Thyroid gland (tissue), 4 donors: ENCODE results near the gene WASF2. TPM values are rescaled to one million over a fixed set of nuclear protein-coding genes. Genes with fewer than 3 reads are reported as not detected.
"Not testable (repeated sequence)": the region's sequence is repeated elsewhere in the genome, so short reads cannot be mapped to it uniquely, and the experiment has no call there.

Experiments
- DNase-seq, 2 donors: peaks; one replicate each; pipeline ENCODE4 v3.0.0-alpha.2; 2019
- H3K27ac ChIP-seq, 3 donors: fragments of 200-600 bp; sonication (generic); 1 replicate in 2 of 3; 2 replicates in 1 of 3; pipeline ENCODE4 v1.5.1; 2016 to 2019; ENCODE audit warnings: mild to moderate bottlenecking in 1 of 3, moderate library complexity in 1 of 3
- H3K27me3 ChIP-seq: fragments of 200-600 bp; sonication (generic); one replicate; pipeline ENCODE4 v1.5.1; 2019
- H3K36me3 ChIP-seq, 2 donors: fragments of 200-600 bp; sonication (generic); one replicate each; pipeline ENCODE4 v1.5.1; 2016 to 2019
- H3K4me1 ChIP-seq, 2 donors: fragments of 200-600 bp; sonication (generic); one replicate each; pipeline ENCODE4 v1.5.1; 2017 to 2019
- H3K4me3 ChIP-seq, 3 donors: fragments of 200-600 bp; sonication (generic); replicated peaks in 1 of 3; 1 replicate in 2 of 3; 2 replicates in 1 of 3; pipeline ENCODE4 v1.5.1; 2016; ENCODE audit warnings: mild to moderate bottlenecking in 1 of 3
- H3K9me3 ChIP-seq: fragments of 200-600 bp; sonication (generic); one replicate; pipeline ENCODE4 v1.5.1; 2017
- POLR2A ChIP-seq, 2 donors: fragments of 450-650 bp; IDR thresholded peaks; one replicate each; pipeline ENCODE4 v1.6.1; 2017; ENCODE audit warnings: antibody characterized with exemption in 2 of 2, mild to moderate bottlenecking in 2 of 2, moderate library complexity in 1 of 2
- WGBS, 2 donors: methylation state at CpG; one replicate each; pipeline ENCODE4 v1.1.5; 2017; 5-methylcytosine and 5-hydroxymethylcytosine counted together
- intact Hi-C: fragments of 100-400 bp; cut with DNase I; formaldehyde crosslinking; loops from one replicate; pipeline ENCODE4 v1.15.1; 2023
- total RNA-seq, 4 donors: library from RNA; depleted of rRNA; stranded (reverse); fragments of >200 nt; gene quantifications; one replicate each; pipeline ENCODE4 v1.2.3, GENCODE V29; 2016
- TF ChIP-seq, protein P1 (sequence below), 6 experiments: fragments of 200-600 bp in 3 of 6; fragments of 450-650 bp in 3 of 6; sonication (generic) in 3 of 6; IDR thresholded peaks; one replicate each; pipeline ENCODE4 v1.5.1; 2016 to 2019; ENCODE audit warnings: antibody characterized with exemption in 6 of 6, mild to moderate bottlenecking in 2 of 6, inconsistent platforms in 1 of 6, moderate library complexity in 1 of 6

Gene WASF2
- total RNA-seq = 10 to 100 TPM; 38.3 to 47.7 (median 46.7) TPM

DNA sequence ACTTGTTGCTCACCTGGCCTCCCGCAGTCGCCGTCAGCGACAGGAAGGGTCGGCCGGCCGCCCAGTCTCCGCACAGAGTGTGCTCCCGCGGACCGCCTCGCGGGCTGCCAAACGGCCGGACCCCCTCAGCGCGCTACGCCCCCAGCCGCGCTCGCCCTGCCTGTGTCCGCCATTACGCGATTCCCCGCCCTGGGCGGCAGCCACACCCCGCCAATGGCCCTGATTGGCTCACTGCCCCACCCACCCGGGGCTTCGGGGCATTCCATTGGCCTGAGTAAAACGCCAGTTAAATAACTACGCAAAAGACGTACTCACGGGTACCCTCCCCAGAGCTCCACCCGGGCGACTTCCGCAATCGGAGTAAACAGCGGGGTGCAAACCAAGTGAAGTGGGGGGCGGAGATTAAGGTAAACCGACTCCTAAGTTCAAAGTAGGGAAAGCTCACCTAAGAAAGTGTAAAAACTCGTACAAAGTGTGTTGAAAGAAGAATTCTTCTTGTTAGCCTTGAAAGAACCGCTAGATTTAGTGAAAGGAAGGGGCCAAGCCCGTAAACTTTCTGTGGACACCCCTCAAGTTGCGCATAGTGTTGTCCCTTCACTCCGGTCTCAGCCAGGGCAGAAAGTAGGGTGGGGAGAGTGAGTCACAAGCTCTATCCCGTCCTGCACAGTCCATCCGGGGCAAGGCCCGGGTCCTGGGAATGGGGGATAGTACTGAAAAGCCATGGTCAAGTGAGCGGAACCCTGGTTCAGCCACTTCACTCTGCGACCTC lies at the start of gene WASF2:
Gene WASF2, minus strand, starts transcription at position 195 of the 769 bp plus-strand sequence. CDS start 61,277 bp downstream, outside the sequence.
- H3K27me3 ChIP-seq = no peaks in the 10 kb centered on the region
- H3K9me3 ChIP-seq = no peaks in the 10 kb centered on the region
- peak within 1 kb of the TSS; percentile 54 to 95 (median 88) for H3K4me3 ChIP-seq
- intact Hi-C loops = loop anchor here (10.0 kb wide), 1 partner anchor 65 kb away; no protein-coding TSS in a partner anchor
- H3K36me3 ChIP-seq = no peaks in the 10 kb centered on the region
- peak; percentile 85 to 96 for TF ChIP-seq POLR2A (IDR thresholded peaks at IDR 0.05)
- TF ChIP-seq, protein P1, sequence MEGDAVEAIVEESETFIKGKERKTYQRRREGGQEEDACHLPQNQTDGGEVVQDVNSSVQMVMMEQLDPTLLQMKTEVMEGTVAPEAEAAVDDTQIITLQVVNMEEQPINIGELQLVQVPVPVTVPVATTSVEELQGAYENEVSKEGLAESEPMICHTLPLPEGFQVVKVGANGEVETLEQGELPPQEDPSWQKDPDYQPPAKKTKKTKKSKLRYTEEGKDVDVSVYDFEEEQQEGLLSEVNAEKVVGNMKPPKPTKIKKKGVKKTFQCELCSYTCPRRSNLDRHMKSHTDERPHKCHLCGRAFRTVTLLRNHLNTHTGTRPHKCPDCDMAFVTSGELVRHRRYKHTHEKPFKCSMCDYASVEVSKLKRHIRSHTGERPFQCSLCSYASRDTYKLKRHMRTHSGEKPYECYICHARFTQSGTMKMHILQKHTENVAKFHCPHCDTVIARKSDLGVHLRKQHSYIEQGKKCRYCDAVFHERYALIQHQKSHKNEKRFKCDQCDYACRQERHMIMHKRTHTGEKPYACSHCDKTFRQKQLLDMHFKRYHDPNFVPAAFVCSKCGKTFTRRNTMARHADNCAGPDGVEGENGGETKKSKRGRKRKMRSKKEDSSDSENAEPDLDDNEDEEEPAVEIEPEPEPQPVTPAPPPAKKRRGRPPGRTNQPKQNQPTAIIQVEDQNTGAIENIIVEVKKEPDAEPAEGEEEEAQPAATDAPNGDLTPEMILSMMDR (IDR thresholded peaks at IDR 0.05) = peak in 2 of 6 experiments; percentile 24 to 26
- peak within 1 kb of the TSS; percentile 95 to 99 (median 98) for H3K27ac ChIP-seq
- WGBS, 2 donors = 0 to 2% methylated on average over 29 to 30 of the region's 50 CpGs
- peak; percentile 97 to 98 for DNase-seq
- peaks cover 18 to 41% of the 10 kb centered on the region in 2 donors for H3K4me1 ChIP-seq

DNA sequence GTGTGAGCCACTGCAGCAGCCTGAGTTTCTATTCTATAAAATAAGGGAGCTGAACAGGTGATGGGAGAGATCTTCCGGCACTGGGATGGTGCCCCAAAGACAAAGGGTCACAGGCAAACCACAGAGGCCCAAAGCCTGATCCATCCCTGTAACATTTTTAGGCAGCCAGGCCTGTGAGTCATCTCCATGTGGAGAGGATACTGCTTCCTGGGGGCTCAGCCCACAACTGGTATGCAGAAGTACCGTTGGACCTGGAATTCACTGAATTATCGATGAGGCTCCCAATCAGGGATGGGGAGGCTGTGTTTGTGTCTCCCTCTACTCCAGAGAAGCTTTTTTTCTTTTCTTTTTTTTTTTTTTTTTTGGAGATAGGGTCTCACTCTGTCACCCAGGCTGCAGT lies 48.8 kb upstream of the WASF2 start:
- intact Hi-C loops = no loop called here
- H3K27ac ChIP-seq = peak overlapping the region; percentile 90 to 95 (median 92)
- 61 to 74% methylated on average over 3 of the region's 3 CpGs for WGBS, 2 donors
- no peaks in the 10 kb centered on the region for H3K27me3 ChIP-seq
- H3K36me3 ChIP-seq = peaks cover 0 to 2% of the 10 kb centered on the region in 2 donors
- DNase-seq = no peak
- peaks cover 58 to 84% of the 10 kb centered on the region in 2 donors for H3K4me1 ChIP-seq
- no peak overlapping the region for H3K4me3 ChIP-seq
- no peaks in the 10 kb centered on the region for H3K9me3 ChIP-seq
- TF ChIP-seq, protein P1 (IDR thresholded peaks at IDR 0.05) = no peak
- no peak for TF ChIP-seq POLR2A (IDR thresholded peaks at IDR 0.05)

DNA sequence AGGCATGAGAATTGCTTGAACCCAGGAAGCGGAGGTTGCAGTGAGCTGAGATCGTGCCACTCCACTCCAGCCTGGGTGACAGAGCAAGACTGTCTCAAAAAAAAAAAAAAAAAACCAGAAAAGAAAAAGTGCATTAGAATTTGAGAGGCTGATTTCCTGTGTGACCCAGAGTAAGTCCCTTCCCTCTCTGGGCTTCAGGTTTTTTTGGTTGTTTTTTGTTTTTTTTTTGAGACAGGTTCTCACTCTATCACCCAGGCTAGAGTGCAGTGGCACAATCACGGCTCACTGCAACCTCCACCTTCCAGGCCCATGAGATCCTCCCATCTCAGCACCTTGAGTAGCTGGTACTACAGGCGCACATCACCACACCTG lies 48.3 kb upstream of the WASF2 start:
- 82 to 89% methylated on average over 4 of the region's 4 CpGs for WGBS, 2 donors
- intact Hi-C loops, H3K4me3 ChIP-seq, DNase-seq, H3K36me3 ChIP-seq, H3K9me3 ChIP-seq, H3K27me3 ChIP-seq: not testable (repeated sequence)
- Histone ChIP-seq H3K4me1 (peaks cover 53 to 79% of the 10 kb centered on the region in 2 donors), H3K27ac (peak overlapping the region; percentile 90 to 95 (median 92))

- intact Hi-C loops = no loop called here
- Histone ChIP-seq H3K4me1 (peaks cover 42 to 63% of the 10 kb centered on the region in 2 donors), H3K27me3 (no peaks in the 10 kb centered on the region), H3K36me3 (peaks cover 0 to 6% of the 10 kb centered on the region in 2 donors), H3K4me3 (peak overlapping the region in 1 of 3 donors; percentile 0), H3K9me3 (no peaks in the 10 kb centered on the region), H3K27ac (peak overlapping the region; percentile 90 to 95 (median 92))
- TF ChIP-seq, protein P1 (IDR thresholded peaks at IDR 0.05) = peak in 1 of 6 experiments; percentile 2
- TF ChIP-seq POLR2A (IDR thresholded peaks at IDR 0.05) = peak in 1 of 2 donors; percentile 47
- DNase-seq = peak; percentile 93 to 94
- WGBS, 2 donors = 12 to 14% methylated on average over 5 to 11 of the region's 11 CpGs
These were observed 46.8 kb upstream of the WASF2 start for GRCh38 chr1:27536767-27537166.

DNA sequence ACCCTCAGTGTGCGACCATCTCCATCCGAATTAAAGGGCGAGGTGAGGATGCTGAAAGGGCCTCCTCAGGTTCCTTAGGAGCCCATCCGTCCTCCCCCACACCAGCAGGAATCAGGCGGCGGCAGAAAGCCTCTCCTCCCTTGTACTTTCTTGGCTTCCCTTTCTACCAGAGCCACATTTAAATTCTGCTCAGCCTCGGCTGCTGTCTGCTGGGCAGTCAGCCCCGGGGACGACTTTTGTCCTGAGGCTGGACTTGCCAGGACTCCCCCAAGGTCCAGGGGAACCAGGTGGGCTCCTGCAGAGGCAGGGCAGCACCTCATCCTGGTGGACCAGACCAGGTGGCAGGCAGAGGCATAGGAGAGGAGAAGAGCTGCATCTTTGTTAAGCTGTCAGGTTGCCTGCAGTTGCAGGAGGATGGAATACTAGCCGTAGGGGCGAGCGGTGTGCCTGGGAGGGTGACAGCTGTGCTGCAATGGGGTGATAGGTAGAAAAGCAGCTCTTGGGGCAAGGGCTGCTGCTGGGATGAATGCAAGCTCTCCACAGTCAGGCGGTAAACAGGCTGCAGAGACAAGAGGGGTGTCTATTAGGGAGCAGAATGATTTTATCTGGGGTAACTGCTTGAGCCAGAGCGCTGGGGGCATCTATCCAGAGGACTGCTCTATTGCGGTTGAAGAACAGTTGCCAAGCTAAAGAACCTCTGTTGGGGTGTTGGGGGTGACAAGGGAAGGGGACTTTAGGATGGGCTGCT lies 46.2 kb upstream of the WASF2 start:
- no peak for DNase-seq
- Histone ChIP-seq H3K4me3 (no peak overlapping the region), H3K9me3 (no peaks in the 10 kb centered on the region), H3K4me1 (peaks cover 42 to 61% of the 10 kb centered on the region in 2 donors), H3K36me3 (peaks cover 0 to 6% of the 10 kb centered on the region in 2 donors), H3K27ac (peak overlapping the region; percentile 74 to 95 (median 92)), H3K27me3 (no peaks in the 10 kb centered on the region)
- intact Hi-C loops = no loop called here
- no peak for TF ChIP-seq POLR2A (IDR thresholded peaks at IDR 0.05)
- TF ChIP-seq, protein P1 (IDR thresholded peaks at IDR 0.05) = no peak
- 61 to 62% methylated on average over 15 of the region's 15 CpGs for WGBS, 2 donors
